ENCODE results near the gene IQCF2. TPM values are rescaled to one million over a fixed set of nuclear protein-coding genes. Genes with fewer than 3 reads are reported as not detected.
"Not testable (repeated sequence)": the region's sequence is repeated elsewhere in the genome, so short reads cannot be mapped to it uniquely, and the experiment has no call there.

IQCF2 gene
- total RNA-seq, 6 experiments from 2014 or later: not detected

DNA sequence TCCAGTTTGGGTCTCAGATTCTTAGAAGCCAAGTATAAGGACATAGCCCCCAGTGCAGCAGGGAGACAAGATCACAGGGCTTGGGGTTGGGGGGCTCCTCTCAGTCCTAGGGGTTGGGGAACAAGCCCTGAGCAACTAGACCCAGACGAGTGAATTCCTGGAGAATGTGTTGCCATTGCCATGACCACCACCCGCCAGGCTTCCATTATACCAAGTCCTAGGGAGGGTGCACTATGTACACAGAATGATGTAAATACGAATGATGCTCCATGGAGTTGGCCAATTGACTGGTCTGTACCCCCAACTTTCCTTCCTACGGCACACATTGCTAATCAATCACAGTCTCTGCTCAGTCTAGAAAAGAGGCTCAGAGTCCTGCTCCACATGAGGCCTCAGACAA is 33.0 kb downstream of the IQCF2 start:
- H3K27ac Mint-ChIP-seq: no peak overlapping the region
- no peaks in the 10 kb centered on the region for H3K9me3 Mint-ChIP-seq
- DNase-seq: no peak
- no peak overlapping the region for H3K4me3 Mint-ChIP-seq
- peaks cover 37% of the 10 kb centered on the region for H3K27me3 Mint-ChIP-seq (ENCODE audit: insufficient read depth)
- no peaks in the 10 kb centered on the region for H3K36me3 Mint-ChIP-seq (ENCODE audit: low read depth)
- no peaks in the 10 kb centered on the region for H3K4me1 Mint-ChIP-seq (ENCODE audit: low read depth)
- TF ChIP-seq, protein P1, sequence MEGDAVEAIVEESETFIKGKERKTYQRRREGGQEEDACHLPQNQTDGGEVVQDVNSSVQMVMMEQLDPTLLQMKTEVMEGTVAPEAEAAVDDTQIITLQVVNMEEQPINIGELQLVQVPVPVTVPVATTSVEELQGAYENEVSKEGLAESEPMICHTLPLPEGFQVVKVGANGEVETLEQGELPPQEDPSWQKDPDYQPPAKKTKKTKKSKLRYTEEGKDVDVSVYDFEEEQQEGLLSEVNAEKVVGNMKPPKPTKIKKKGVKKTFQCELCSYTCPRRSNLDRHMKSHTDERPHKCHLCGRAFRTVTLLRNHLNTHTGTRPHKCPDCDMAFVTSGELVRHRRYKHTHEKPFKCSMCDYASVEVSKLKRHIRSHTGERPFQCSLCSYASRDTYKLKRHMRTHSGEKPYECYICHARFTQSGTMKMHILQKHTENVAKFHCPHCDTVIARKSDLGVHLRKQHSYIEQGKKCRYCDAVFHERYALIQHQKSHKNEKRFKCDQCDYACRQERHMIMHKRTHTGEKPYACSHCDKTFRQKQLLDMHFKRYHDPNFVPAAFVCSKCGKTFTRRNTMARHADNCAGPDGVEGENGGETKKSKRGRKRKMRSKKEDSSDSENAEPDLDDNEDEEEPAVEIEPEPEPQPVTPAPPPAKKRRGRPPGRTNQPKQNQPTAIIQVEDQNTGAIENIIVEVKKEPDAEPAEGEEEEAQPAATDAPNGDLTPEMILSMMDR (IDR thresholded peaks at IDR 0.05): no peak

DNA sequence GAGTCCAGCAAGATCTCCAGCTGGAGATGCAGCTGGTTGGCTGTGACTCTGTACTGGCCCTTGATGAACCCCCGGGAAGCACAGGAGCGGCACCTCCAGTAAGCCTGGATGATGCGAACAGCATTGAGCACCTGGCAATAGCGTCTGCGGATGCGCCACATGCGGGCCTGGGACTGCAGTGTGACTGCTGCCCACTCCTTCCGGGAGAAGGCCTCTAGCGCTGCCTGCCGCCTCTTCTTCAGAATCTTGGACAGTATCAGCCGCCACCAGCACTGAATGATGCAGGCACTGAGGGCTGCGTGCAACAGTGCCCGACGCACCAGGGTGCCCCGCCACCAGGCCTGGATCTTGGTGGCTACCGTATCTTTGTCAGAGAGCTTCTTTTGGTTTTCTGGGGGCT is 33.5 kb downstream of the IQCF2 start:
- Mint-ChIP-seq H3K27ac (no peak overlapping the region), H3K4me1 (ENCODE audit: low read depth) (no peaks in the 10 kb centered on the region), H3K4me3 (no peak overlapping the region), H3K9me3 (no peaks in the 10 kb centered on the region), H3K36me3 (ENCODE audit: low read depth) (no peaks in the 10 kb centered on the region), H3K27me3 (ENCODE audit: insufficient read depth) (peaks cover 37% of the 10 kb centered on the region)
- TF ChIP-seq, protein P1 (IDR thresholded peaks at IDR 0.05): no peak
- DNase-seq: no peak

DNA sequence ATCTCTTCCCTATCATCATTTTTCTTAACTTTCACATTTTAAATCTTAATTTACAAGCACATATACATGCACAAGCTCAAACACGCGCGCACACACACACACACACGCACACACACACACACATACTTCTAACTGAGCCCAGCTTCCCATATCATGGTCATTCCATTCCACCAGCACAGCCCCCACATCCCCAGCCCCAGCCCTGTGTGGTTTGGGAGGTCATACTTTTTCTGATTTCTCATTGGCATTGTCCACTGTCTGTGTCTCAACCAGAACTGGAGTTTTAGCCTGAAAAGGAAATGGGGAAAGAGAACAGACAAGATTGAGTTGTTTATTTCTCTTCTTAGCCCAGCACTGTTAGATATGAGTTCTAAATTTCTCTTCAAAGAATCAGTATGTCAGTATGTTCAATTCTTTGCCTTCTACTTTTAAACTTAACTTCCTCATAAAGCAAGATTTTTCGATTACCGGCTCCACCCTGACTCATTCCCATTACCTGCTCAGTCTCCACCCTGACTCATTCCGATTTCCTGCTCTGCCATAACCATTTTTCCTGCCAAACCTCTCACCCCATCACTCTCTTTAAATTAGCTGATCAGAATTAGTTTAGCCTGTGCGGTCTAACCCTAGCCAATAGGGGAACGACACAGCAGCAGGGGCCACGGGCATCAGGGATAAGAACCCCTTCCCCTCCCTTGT is 35.3 kb downstream of the IQCF2 start:
- Mint-ChIP-seq H3K4me3 (no peak overlapping the region), H3K36me3 (ENCODE audit: low read depth) (no peaks in the 10 kb centered on the region), H3K27ac (no peak overlapping the region), H3K9me3 (no peaks in the 10 kb centered on the region), H3K4me1 (ENCODE audit: low read depth) (no peaks in the 10 kb centered on the region), H3K27me3 (ENCODE audit: insufficient read depth) (peaks cover 37% of the 10 kb centered on the region)
- TF ChIP-seq, protein P1 (IDR thresholded peaks at IDR 0.05): no peak
- DNase-seq: no peak

DNA sequence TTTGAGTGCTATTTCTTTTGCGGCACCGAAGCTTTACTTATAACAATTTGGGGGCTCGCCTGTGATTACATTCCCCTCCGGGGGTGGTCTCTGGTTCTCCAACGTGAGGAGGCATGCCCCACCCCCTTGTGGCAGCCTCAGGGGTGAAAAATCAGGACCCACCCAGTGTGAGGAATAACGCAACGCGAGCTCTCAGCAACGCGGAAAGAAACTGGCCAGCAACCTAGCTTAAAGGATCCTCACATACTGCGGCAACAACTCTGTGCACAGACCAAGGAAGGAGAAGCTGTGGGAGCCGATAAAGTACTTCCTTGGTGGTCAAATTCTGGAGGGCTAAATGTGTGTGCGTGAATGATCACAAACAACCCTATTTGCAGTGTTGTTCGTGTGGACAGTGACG is 36.0 kb downstream of the IQCF2 start:
- DNase-seq: no peak
- no peak overlapping the region for H3K27ac Mint-ChIP-seq
- H3K27me3 Mint-ChIP-seq (ENCODE audit: insufficient read depth): peaks cover 32% of the 10 kb centered on the region
- no peaks in the 10 kb centered on the region for H3K36me3 Mint-ChIP-seq (ENCODE audit: low read depth)
- H3K4me3 Mint-ChIP-seq: no peak overlapping the region
- peaks cover 3% of the 10 kb centered on the region; the same call in 1 of the 2 replicates for H3K4me1 Mint-ChIP-seq (ENCODE audit: low read depth)
- no peaks in the 10 kb centered on the region for H3K9me3 Mint-ChIP-seq
- TF ChIP-seq, protein P1 (IDR thresholded peaks at IDR 0.05): no peak

DNA sequence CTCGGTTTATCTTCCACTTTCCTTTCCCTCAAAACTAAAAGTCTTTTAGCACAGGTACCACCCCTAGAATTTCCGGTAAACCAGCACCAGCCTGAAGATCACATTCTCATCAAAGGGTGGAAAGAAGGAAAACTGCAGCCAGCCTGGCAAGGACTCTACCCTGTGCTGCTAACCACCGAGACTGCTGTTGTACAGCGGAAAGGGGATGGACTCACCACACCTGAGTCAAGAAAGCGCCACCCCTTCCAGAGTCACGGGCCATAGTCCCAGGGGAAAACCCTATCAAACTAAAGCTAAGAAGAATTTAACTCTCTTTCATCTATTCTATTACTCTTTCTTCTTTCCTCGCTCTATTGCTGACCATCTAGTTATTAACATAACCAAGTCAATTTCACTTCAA is 38.6 kb downstream of the IQCF2 start:
- not testable (repeated sequence) for H3K4me3 Mint-ChIP-seq; DNase-seq; H3K36me3 Mint-ChIP-seq (ENCODE audit: low read depth); H3K4me1 Mint-ChIP-seq (ENCODE audit: low read depth); H3K27ac Mint-ChIP-seq; H3K9me3 Mint-ChIP-seq
- H3K27me3 Mint-ChIP-seq (ENCODE audit: insufficient read depth): peaks cover 31% of the 10 kb centered on the region

DNA sequence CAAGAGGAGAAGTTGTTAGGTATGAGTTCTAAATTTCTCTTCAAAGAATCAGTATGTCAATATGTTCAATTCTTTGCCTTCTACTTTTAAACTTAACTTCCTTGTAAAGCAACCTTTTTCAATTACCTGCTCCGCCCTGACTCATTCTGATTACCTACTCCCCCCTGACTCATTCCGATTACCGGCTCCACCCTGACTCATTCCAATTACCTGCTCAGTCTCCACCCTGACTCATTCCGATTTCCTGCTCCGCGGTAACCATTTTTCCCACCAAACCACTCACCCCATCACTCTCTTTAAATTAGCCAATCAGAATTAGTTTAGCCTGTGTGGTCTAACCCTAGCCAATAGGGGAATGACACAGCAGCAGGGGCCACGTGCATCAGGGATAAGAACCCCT is 40.9 kb downstream of the IQCF2 start:
- not testable (repeated sequence) for H3K27ac Mint-ChIP-seq

More for the DNA sequence above, 40.9 kb downstream of the IQCF2 start:
- H3K4me3 Mint-ChIP-seq; H3K4me1 Mint-ChIP-seq (ENCODE audit: low read depth); DNase-seq: not testable (repeated sequence)
- peaks cover 16% of the 10 kb centered on the region for H3K27me3 Mint-ChIP-seq (ENCODE audit: insufficient read depth)
- peaks cover 17% of the 10 kb centered on the region for H3K9me3 Mint-ChIP-seq
- peaks cover 14% of the 10 kb centered on the region for H3K36me3 Mint-ChIP-seq (ENCODE audit: low read depth)
